HT-29 (cell line): ENCODE results near the gene FMN2. TPM values are rescaled to one million over a fixed set of nuclear protein-coding genes. Genes with fewer than 3 reads are reported as not detected.

Experiments used
- DNase-seq: peaks from one replicate; pipeline ENCODE4 v3.0.0-alpha.2; 2015; ENCODE audit warnings: low spot score
- total RNA-seq: library from RNA; depleted of rRNA; stranded (reverse); fragments of >200 nt; shearing (Covaris generic); gene quantifications from 2 replicates; pipeline ENCODE4 v1.2.3, GENCODE V29; 2014; rRNA removed

Gene FMN2
- total RNA-seq, result not detected in 2 replicates

- no peak for DNase-seq
These were observed at the start of gene FMN2 for GRCh38 chr1:240091614-240092300. FMN2 (plus strand) TSS chr1:240091883; CDS start chr1:240092110, 227 bp downstream.

DNA sequence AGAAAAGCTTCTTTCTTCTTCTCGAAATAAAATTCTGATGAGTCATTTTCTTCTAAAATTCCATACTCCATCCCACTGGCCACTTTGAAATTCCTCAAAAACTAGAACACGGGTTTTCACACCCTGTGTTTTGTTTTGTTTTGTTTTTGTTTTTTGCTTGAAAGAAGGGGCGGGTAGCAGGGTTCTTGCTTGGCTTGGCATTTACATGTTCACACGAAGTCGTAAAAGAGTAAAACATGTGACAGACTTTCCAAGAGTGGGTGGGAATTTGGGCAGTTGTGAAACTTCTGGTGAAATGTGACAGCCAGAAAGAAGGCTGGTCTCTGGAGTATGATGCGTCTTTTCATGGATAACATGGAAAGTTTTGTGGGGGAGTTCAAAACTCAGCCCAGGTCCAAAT is 47.1 kb upstream of the FMN2 start:
- DNase-seq, result no peak

GRCh38 chr1:240046000-240046399 is 45.7 kb upstream of the FMN2 start:
- no peak for DNase-seq

DNA sequence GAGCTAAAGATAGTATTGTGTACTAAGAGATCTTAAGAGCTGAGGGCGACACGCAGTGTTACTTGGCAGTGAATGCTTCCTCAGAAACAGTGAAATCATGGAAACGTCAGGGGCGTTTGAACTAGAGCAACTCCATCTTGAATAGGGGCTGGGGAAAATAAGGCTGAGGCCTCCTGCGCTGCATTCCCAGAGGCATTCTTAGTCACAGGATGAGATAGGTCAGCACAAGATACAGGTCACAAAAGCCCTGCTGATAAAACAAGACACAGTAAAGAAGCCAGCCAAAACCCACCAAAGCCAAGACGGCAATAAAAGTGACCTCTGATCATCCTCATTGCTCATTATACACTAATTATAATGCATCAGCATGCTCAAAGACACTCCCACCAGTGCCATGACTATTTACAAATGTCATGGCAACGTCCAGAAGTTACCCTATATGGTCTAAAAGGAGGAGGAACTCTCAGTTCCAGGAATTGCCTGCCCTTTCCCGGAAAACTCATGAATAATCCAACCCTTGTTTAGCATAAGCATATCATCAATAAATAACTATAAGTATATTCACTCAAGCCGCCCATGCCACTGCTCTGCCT is 37.5 kb upstream of the FMN2 start:
- DNase-seq, result no peak

- no peak for DNase-seq
These were observed 35.7 kb upstream of the FMN2 start for GRCh38 chr1:240055936-240056335.

DNA sequence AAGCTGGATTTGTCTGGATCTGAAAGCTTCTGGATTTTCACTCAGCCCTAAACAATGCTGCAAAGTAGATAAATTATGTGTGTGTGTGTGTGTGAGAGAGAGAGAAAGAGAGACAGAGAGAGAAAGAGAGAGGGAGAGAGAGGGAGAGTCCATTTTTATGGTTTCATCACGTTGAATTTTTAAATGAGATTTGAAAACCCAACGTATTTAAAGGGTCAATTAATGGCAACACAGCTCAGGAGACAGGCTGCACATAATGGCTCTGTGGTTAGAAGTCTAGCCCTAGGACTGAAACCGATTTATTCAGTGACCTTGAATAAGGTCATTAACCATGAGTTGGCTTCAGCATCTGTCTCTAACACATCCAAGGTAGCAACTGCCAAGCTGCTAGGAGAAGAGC is 35.3 kb upstream of the FMN2 start:
- DNase-seq, result no peak

DNA sequence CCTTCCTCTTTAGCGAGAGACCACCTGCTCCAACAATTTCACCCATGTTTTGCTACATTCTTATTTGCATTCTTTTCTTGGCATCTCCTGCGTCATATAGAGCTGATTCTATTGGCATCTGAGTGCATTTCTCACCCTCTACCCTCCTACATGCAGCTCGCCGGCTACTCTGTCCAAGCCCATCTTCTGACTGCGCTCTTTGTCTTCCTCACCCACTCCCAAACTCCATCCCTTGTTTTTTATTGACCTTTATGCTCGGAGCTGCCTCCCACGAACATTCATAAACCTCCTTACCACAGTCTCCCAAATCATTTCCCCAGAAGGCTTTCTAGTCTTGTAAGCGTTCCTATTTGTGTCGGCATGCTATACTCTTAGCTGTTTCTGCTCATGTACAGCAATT is 33.6 kb upstream of the FMN2 start:
- no peak for DNase-seq

DNA sequence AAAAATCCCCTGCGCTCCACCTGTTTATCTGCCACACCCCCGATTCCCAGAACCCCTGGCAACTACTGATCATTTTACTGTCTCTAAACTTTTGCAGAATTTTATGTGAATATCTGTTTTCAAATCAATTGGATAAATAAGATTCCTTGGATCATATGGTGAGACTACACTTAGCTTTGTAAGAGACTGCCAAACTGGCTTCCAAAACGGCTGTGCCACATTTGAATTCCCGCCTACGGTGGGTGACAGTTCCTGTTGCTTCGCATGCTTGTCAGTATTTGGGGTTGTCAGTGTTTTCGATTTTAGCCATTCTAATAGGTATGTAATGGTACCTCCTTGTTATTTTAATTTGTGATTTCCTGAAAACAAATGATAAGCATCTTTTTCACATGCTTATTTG is 22.7 kb upstream of the FMN2 start:
- no peak for DNase-seq

DNA sequence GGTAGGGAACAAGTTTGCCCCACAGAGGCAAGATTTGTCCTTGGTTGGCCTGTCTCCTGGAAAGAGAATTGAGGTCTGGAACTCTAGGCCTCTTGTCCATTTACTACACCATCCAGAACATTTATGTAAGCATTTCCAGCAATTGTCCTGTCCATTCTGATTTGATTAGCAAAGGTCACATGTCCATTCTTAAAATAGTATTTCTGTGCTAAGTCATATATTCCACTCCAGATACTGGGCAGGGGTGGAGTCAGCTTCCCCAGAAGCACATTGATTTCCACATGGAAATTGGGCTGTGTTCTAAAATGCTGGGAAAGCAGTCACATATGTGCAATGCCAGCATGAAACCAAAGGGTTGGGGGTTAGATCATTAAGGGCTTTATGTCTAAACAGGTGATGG is 21.5 kb upstream of the FMN2 start:
- DNase-seq, result no peak

DNA sequence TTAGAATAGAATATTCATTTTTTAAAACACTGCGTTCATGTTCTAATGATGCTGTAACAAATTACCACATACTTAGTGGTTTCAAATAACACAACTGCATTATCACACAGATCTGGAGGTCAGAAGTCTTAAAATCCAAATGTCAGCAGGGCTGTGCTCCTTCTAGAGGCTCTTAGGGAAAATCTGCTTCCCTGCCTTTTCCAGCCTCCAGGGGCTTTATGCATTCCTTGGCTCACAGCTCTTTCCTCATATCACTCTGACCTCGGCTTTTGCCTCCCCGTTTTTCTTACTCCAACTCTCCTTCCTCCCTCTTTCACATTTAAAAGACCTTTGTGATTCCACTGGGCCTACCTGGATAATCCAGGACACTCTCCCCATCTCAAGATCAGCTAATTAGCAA is 18.6 kb upstream of the FMN2 start:
- DNase-seq, result no peak

DNA sequence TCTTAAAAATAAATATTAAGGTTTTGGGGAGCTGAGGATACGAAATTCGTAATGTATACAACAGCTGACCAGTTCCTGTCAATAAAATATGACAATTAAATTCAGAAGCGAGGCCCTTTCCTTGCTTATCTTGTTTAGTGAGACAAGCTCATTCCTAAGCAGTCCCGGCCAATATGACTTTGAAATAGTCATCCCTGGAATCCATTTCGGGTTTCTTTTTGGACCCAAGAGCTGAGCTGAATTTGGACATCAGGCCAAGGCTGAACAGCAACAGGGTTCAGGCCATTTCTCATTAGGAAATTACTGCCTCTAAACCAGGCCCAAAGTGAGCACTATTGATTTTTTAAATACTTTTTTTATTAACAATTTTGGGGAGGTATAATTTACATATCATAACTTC is 17.3 kb upstream of the FMN2 start:
- DNase-seq, result no peak

- DNase-seq, result no peak
These were observed 16.8 kb upstream of the FMN2 start for GRCh38 chr1:240074908-240075307.

- DNase-seq, result no peak
These were observed 7.3 kb upstream of the FMN2 start for GRCh38 chr1:240084337-240084736.

DNA sequence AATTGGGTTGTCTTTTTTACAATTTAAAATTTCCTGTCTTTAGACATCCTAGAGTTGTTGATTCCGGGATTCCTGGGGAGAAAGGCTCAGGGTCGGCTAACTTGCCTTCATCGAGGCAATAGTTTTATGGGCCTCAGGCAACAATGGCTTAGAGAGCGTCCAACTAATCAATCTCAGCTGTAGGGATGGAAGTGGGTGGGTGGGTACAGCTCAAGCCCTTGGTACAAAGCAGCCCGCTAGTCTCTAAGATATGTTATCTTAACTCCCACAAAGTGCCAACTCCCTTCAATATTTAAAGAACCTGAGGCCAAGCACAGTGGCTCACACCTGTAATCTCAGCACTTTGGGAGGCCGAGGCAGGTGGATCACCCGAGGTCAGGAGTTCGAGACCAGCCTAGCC is 6.9 kb upstream of the FMN2 start:
- no peak for DNase-seq

DNA sequence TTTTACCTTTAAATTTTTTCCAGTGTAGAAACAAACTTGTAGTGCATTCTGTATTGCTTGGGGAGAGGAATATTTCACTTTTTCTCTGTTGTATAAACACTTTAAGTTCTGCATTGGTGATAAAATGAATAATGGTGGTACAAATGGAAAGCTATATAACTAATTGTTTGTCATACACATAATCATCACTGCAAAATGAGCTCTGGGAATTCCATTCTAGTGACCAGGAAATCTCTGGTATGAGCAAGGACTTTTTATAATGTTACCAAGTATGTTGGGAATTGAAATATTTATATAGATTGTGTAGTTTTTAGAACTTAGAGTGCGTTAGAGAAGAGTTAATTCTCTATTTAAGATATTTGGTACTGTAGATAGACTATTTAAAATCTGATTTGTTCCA is 5.0 kb upstream of the FMN2 start:
- DNase-seq, result no peak

DNA sequence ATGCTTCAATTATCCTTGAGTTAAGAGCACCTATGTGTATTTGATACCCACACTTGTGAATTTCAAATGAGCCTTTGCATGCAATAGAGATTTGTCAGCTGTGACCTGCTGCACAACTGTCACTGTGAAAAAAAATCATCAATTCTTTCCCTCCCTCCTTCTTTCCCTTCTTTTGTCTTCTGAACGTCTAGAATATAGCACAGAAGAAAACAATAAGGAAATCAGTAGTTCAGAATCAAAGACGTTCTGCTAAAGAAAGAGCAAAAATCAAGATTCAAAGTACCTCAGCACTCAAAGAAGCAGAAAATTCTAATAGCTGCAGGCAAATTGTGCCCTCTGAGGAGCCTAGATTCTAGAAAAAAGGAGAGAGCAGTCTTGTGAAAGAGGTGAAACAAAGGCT is 1.7 kb upstream of the FMN2 start:
- no peak for DNase-seq

DNA sequence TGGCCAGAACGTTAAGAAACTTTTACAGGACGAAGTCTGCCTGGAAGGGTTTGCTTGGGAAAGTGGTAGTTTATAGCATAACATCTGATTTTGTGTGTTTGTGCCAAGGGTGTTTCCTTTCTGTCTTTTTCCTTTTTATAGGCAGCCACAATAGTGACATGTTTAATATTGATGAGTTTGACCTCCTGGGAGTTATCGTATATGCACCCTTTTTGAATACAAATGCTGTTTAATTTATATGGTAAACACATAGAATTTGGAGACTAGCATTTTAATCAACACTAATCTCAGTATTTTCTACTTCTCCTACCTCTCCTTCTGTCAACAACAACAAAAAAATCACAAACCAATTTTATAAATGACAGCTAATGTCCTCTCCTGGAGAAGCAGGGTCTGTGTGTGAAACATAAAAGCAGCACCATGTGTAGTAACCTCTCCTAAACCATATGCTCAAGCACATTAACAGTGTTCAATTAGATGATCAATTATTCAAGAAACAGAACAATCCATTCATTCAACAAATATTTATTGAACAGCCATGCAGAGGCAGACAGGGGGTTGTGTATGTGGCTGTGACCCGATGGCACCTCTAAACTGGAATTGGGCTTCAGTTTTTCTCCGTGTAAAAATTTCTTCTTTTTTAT is 604 bp upstream of the FMN2 start:
- DNase-seq, result no peak

- DNase-seq, result no peak
These were observed 827 bp downstream of the FMN2 start for GRCh38 chr1:240092301-240093119.

- no peak for DNase-seq
These were observed 1.7 kb downstream of the FMN2 start for GRCh38 chr1:240093120-240093961.

DNA sequence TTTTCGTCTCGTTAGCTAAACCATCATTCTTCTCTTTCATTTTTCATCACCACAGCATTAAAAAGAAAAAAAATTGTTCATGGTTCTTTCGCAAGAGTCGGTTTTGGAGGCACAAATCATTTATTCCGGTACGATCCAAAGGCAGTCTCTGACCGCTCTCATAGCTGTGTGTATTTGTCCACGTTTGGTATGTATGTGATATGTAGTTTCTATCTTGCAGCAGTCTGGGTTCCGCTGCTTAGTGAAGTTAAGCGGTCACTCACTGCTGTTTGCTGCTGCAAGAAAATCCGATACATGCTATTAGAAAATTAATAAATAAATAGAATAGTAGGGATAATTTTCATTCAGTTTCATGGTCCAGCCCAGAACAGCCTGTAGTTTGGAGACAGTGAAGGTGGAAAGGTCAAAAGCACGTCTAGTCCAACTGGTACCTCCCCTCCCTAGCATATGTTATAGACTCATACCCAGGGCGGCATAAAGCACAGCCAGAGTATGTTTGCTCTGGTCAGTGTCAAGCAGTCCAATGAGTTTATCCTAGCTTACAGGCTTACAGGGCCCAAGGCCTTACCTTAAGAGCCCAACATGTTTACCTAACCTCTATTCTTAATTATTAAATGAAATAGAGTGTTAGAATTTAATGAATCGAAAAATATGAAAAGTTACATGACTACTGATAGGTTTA is 2.5 kb downstream of the FMN2 start:
- DNase-seq, result no peak

GRCh38 chr1:240096974-240097373 is 5.3 kb downstream of the FMN2 start:
- no peak for DNase-seq
